Measurements from ENCODE around the gene TANC1.

TANC1 gene

DNA sequence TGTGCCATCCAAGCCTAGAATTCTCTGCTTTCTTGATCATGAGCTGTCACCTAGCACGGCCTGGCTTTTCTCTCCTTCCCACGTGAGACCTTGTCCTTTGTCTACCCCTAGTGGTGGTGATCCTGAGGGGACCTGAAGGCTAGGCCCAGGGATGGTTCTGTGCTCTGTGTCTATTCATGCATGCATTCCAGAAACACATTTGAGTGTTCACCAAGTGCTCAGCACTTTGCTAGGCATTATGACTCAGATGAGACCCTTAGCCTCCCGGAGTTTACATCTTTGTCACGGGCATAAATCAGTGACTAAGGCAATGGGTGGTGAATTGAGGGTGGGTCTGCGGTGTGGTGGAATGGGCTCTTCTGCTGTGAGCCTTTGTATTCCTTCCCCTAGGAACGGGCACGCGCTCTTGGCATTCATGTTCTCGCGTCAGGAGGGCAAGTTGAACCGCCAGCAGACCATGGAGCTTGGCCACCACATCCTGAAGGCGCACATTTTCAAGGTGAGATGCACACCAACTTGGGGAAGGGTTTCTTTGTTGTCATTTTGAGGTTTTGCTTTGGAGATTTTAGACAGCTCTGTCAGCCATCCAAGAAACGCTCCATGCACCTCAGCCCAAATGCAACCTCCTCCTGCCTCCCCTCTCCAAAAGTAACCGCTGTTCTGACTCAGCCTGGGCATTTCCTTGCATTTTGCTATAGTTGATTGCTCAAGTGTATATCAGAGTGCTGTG lies 217.1 kb downstream of the TANC1 start:
- peak; percentile 97 for DNase-seq (ENCODE audit: low read depth, low spot score)
- in situ Hi-C loops (cut with HindIII; ENCODE audit: low sequenced_read_pairs), result no loop called here
- no peak overlapping the region for H3K4me3 ChIP-seq (ENCODE audit: low read depth, low read length)
- TF ChIP-seq, protein P1, sequence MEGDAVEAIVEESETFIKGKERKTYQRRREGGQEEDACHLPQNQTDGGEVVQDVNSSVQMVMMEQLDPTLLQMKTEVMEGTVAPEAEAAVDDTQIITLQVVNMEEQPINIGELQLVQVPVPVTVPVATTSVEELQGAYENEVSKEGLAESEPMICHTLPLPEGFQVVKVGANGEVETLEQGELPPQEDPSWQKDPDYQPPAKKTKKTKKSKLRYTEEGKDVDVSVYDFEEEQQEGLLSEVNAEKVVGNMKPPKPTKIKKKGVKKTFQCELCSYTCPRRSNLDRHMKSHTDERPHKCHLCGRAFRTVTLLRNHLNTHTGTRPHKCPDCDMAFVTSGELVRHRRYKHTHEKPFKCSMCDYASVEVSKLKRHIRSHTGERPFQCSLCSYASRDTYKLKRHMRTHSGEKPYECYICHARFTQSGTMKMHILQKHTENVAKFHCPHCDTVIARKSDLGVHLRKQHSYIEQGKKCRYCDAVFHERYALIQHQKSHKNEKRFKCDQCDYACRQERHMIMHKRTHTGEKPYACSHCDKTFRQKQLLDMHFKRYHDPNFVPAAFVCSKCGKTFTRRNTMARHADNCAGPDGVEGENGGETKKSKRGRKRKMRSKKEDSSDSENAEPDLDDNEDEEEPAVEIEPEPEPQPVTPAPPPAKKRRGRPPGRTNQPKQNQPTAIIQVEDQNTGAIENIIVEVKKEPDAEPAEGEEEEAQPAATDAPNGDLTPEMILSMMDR (IDR thresholded peaks at IDR 0.05; ENCODE audit: low read depth, low read length), result peak; percentile 73

DNA sequence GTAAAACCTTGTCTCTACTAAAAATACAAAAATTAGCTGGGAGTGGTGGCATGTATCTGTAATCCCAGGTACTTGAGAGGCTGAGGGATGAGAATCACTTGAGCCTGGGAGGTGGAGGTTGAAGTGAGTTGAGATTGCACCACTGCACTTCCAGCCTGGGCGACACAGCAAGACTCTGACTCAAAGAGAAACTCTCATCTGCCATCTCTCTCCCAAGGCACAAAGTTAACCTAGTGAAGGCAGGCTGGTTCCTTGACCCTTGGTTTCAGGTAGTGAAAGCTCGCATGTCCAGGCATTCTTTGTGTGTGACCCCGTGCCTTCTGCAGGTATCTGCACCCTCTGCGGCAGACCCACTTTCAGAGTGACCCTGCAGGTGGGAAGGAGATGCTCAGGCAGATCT lies 218.0 kb downstream of the TANC1 start:
- in situ Hi-C loops (cut with HindIII; ENCODE audit: low sequenced_read_pairs), result no loop called here
- no peak for DNase-seq (ENCODE audit: low read depth, low spot score)
- TF ChIP-seq, protein P1 (IDR thresholded peaks at IDR 0.05; ENCODE audit: low read depth, low read length), result no peak
- no peak overlapping the region for H3K4me3 ChIP-seq (ENCODE audit: low read depth, low read length)

DNA sequence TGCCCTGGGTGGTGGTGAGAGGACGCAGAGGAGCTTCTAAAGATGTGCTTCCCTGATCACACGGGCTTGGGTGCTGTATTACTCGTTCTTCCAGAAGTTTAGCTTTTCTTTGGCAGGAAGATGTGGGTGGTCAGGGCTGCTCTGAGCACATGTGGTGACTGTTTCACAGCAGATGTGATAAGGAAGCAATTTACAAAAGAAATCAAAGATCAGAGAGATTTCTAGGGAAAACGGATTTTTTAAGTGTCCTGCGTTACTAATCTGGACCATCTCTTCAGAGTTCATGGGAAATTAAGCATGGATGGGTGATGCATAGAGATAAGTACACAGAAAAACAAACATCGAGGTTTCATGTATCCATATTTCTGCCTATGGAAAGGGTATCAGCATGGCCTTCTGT lies 218.7 kb downstream of the TANC1 start:
- in situ Hi-C loops (cut with HindIII; ENCODE audit: low sequenced_read_pairs), result no loop called here
- peak; percentile 13 for DNase-seq (ENCODE audit: low read depth, low spot score)
- TF ChIP-seq, protein P1 (IDR thresholded peaks at IDR 0.05; ENCODE audit: low read depth, low read length), result no peak

DNA sequence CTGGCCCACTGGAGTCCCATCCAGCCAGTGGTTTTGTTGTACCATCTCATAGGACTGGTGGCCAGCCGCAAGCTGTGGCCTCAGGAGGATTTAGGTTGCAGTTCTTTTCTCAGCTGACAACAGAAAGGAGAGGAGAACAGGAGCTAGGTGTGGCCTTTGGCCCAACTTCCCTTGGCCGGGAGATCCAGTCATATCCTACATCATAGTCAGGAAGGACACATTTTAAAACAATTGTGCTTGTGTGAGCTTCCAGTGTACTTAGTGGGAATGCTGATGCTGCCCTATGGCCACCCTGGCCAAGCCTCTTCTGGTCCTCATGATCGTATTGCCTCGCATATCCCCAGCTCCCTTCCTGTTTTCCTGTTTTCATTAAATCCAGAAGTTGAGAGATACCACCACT lies 220.0 kb downstream of the TANC1 start:
- TF ChIP-seq, protein P1 (IDR thresholded peaks at IDR 0.05; ENCODE audit: low read depth, low read length), result no peak
- DNase-seq (ENCODE audit: low read depth, low spot score), result no peak
- in situ Hi-C loops (cut with HindIII; ENCODE audit: low sequenced_read_pairs), result no loop called here
- H3K4me3 ChIP-seq (ENCODE audit: low read depth, low read length), result no peak overlapping the region

More for the DNA sequence above, 218.7 kb downstream of the TANC1 start:
- H3K4me3 ChIP-seq (ENCODE audit: low read depth, low read length), result no peak overlapping the region

DNA sequence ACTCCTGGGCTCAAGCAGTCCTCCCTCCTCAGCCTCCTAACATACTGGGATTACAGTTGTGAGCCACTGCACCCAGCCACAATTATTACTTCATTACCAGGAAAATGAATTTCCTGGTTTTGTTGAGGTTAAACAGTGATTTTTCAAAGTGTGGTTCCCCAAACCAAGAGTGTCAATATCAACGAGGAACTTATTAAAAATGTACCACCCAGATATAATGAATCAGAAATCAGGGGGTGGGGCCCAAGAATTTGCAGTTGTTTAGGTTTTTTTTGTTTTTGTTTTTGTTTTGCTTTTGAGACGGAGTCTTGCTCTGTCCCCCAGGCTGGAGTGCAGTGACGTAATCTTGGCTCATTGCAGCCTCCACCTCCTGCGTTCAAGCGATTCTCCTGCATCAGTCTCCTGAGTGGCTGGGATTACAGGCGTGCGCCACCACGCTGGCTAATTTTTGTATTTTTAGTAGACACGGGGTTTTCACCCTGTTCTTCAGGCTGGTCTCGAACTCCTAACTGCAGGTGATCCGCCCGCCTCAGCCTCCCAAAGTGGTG lies 224.0 kb downstream of the TANC1 start:
- in situ Hi-C loops (cut with HindIII; ENCODE audit: low sequenced_read_pairs), result no loop called here
- no peak overlapping the region for H3K4me3 ChIP-seq (ENCODE audit: low read depth, low read length)
- TF ChIP-seq, protein P1 (IDR thresholded peaks at IDR 0.05; ENCODE audit: low read depth, low read length), result no peak
- no peak for DNase-seq (ENCODE audit: low read depth, low spot score)

DNA sequence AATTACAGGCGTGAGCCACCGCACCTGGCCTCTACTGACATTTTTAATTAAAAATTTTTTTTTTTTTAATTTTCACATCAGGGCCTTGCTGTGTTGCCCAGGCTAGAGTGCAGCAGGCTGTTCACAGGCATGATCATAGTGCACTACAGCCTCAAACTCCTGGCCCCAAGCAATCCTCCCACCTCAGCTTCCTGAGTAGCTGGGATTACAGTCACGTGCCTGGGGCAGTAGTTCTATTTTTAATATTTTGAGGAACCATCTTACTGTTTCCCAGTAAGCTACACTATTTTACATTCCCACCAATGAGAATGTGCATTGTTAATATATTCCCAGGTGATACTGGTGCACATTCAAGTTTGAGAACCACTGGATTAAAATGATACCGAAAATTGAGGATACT lies 225.4 kb downstream of the TANC1 start:
- DNase-seq (ENCODE audit: low read depth, low spot score), result no peak
- TF ChIP-seq, protein P1 (IDR thresholded peaks at IDR 0.05; ENCODE audit: low read depth, low read length), result no peak
- H3K4me3 ChIP-seq (ENCODE audit: low read depth, low read length), result no peak overlapping the region
- in situ Hi-C loops (cut with HindIII; ENCODE audit: low sequenced_read_pairs), result no loop called here
